ENCODE results near the gene ADIPOR2. TPM values are rescaled to one million over a fixed set of nuclear protein-coding genes. Genes with fewer than 3 reads are reported as not detected.
A peak's percentile ranks its signal among the peaks of the same experiment; 100 is the strongest.

ADIPOR2 gene
- polyA plus RNA-seq, 3 donors = 45.9 to 50.6 (median 47.0) TPM

DNA sequence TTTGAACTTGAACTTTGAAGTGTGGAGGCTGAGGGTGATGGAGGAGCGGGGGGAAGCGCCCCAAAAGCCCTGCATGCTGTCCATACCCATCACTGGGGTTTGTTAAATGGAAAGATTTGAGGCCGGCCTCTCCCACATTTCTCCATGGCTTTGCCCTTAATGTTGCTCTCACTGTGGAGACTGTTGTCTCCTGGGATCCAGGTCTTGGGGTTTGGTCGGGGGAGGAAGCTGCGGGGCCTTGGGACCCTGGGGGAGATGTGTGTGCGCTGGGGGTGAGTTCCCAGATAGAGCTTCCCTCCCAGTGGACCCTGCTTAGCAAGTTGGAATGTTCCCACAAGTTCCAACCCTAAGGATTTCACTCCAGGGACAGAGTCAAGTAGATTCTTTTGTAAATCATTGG is 101.5 kb downstream of the ADIPOR2 start:
- DNase-seq (ENCODE audit: extremely low read depth in 1 of 11, low read depth in 9 of 11, low spot score in 4 of 11) = no peak

DNA sequence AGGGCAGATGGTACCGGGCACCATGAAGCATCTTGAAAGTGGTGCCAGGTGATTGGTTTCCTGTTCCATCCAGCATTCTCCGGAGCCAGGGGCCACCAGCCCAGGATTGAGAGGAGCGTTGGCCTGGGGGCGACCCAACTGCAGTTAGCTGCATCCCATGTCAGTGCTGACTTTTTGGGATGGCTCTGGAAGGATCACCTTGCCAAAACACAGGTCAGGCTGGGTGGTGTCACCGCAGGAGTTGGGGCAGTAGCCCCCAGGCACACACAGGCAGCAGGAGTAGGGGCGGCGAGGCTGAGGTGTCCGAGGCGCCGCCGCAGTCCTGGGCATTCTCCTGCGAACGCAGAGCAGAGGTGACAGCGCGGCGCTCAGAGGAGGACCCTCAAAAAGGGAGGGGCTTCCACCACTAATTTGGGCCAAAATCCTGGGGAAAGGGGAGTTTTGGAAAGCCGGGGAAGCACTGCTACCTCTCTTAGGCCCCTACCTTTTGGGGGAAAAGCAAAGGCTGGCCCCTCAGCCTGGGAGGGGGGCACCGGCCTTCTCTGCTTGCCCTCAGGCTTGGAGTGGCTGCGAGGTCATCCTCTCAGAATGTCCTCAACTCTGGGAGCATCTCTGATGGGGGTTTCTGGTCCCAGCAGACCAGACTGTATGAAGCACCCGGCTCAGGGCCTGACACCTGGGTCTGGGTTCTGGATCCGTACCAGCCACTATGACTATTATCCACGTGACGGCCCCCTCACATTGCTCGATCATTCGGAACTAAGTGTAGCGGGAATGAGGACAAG is 102.7 kb downstream of the ADIPOR2 start:
- no peak for DNase-seq (ENCODE audit: extremely low read depth in 1 of 11, low read depth in 9 of 11, low spot score in 4 of 11)

DNA sequence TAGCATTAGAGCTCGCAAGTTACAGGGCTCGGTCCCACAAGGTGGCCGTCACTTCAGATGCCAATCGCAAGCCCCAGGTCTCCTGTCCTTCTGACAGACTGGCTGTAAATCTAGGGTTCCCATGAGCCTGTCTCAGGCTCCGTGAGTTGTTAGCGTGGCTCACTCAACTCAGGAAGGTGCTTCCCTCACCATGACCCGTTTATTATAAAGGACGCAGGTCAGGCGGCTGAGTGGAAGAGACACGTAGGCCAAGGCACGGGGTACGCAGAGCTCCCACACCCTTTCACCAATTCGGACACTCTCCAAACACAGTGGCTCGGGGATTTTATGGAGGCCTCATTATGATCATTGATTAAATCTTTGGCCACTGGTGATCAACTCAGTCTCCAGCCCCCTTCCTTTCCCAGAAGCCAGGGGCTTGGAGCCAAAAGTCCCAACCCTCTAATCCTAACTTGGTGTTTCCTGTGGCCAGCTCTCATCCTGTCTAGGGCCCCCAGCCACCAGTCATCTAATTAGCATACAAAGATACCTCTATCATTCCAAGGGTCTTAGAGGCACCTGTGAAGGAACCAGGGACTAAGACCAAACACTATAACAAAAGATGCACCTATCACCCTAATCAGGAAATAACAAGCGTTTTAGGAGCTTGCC is 103.7 kb downstream of the ADIPOR2 start:
- DNase-seq (ENCODE audit: extremely low read depth in 1 of 11, low read depth in 9 of 11, low spot score in 4 of 11) = no peak

DNA sequence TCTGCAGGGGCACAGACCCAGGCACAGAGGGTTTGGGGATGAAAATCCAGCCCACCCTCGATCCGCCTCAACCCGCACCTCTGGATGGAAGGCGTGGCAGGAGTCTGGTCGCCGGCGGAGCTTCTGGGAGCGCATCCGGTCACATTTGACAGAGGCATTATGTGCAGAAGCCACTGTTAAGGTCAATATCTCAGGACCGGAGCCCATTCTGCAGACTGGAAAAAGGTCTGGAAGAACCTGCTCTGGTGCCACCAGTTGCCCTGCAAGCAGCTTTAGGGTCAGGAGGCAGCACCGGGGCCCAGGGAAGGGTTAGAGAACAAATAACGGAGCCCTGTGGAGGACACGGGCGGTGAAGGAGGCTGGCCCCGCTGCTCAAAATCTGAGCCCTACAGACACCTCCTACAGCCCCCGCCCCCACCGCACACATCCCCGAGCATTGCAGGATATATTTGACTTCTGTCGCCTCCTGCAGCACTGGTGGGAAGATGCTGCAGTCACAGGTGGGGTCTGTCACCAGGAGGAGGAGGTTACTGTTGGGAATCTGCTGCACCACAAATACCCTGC is 104.4 kb downstream of the ADIPOR2 start:
- DNase-seq (ENCODE audit: extremely low read depth in 1 of 11, low read depth in 9 of 11, low spot score in 4 of 11) = no peak

DNA sequence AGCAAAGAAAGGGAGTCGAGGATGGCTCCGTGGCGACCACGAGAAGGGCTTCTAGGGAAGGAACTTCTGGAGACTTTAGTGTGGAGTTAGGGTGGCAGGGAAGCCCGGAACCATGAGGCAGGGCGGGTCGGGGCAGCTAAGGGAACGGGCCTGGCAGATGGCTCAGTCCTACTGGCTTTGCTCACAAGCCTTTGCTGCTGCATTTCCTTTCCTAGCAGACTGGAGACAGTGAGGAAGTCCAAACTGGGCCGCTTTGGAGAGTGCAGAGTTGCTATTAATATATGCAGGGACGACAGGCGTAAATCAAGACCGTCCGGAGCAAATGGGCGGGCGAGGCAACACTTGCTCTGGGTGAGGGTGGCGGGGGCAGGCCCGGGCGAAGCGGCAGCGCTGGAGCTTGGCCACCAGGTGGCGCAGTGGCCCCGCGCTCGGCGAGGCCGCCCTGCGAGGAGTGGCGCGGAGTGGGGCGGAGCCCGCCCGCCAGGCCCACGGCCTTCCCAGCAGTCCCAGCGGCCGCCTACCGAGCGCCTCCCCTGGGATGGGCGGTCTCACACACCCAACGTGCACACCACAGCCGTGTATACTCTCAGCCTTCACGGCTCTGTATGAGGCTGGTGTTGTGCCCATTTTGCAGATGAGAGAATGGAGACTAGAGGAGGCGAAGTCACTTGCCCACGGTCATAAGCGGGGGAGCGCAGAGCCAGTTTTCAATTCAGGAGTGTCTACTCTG is 105.1 kb downstream of the ADIPOR2 start:
- DNase-seq (ENCODE audit: extremely low read depth in 1 of 11, low read depth in 9 of 11, low spot score in 4 of 11) = peak; percentile 74 to 87 (median 85)

DNA sequence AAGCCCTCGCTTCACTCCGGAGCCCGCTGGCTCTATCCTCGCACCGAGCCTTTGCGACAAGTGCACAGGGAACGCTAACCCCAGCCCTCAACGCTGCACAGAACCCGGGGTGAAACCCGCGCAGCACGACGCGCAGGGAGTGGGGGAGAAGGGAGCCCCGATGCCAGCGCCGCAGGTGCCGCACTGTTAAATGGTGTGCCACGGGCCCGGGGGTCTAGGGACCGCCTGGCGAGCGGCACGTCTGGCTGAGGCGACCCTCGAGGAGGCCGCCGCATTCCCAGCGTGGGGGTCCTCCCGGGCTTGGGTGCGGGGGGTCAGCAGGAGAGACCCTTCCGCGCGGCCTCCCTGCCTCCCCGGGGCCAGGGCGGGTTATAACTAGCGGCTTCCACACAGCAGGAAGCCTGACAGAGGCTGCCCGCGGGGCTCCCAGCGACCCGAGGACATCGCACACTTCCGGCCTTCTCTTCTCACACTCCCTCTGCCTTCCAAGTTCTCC is 105.7 kb downstream of the ADIPOR2 start:
- DNase-seq (ENCODE audit: extremely low read depth in 1 of 11, low read depth in 9 of 11, low spot score in 4 of 11) = no peak

DNA sequence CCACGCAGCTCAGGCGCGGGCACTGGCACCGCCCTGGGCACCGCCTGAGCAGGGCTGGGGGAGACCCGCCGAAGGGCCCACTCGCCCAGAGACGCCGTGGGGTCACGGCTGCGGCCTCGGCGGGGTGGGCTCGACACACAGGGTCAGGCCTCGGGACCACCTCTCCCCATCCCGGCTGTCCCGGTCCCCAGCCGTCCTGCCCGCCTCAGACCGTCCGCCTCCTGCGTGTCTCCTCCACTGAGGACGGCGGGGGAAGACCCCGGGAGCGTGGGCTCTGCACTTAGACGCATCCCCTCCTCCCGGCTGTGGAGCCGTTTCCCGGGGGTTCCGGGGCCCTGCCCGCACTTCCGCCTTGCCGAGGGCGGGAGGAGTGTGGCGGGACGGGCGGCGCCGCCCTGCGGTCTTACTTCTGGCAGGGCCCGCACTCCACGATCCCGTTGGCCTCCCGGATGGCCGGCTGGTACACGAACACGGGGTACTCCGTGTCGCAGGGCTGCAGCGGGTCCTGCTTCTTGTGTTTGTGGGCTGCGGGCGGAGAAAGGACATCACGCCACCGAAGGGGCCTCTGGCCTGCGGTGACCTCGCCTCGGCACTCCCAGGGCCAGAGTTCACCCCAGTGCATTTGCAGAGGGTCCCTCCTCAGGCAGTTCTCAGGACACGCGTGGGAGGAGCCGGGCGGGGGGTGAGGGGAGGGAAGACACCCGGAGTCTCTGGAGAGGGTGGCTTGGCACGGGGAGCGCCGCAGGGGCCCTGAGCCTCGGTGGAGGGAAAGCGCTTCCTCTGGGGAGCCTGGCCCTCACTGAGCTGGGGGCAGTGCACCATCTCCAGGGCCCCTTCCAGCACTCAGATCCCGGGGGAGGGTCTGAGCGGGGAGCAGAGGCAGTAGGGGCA is 106.4 kb downstream of the ADIPOR2 start:
- DNase-seq (ENCODE audit: extremely low read depth in 1 of 11, low read depth in 9 of 11, low spot score in 4 of 11) = no peak

DNA sequence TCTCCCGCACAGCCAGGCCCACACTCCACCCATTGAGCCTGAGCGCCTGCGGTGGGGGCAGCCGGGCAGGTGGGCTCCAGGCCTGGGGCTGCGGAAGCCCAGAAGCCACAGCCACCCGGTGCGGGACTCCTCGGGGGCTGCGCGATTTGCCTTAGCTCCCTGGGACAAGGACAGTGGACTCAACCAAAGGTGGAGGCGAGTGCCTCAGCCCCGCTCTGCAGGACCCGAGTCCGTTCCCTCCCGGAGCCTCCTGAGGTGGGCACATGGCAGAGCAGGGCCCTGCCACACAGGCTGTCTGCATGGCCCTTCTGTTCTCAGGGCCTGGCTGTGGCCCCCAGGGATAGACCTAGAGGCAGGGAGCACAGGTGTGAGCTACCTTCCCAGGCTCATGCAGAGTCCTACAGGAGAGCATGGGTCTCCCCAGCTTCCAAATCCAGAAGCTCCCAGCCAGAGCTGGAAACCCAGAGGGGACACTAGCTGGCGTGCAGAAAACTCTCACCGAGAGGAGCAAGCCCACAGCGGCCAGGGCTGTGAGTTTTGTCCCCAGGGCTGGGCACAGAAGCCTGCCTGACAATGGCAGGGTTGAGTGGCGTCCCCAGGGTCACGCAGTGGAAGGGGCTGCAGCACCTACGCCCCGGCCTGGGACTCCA is 107.2 kb downstream of the ADIPOR2 start:
- DNase-seq (ENCODE audit: extremely low read depth in 1 of 11, low read depth in 9 of 11, low spot score in 4 of 11) = no peak

DNA sequence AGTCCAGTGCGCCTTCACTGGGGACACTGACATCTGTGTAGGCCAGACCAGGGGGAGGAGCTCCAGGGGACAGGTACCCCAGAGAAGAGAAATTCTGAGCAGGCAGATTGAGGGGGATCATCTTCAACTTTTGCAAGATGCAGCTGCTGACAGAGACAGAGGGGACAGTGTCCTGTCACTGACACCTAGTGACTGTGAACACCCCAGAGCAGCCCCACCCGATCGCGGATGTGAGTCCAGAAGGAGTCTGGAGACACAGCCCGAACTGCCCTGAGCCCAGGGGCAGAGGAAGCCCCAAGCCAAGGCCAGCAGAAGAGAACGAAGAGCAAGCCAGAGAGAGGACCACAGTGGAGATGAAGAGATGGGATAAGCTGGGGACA is 107.8 kb downstream of the ADIPOR2 start:
- no peak for DNase-seq (ENCODE audit: extremely low read depth in 1 of 11, low read depth in 9 of 11, low spot score in 4 of 11)

DNA sequence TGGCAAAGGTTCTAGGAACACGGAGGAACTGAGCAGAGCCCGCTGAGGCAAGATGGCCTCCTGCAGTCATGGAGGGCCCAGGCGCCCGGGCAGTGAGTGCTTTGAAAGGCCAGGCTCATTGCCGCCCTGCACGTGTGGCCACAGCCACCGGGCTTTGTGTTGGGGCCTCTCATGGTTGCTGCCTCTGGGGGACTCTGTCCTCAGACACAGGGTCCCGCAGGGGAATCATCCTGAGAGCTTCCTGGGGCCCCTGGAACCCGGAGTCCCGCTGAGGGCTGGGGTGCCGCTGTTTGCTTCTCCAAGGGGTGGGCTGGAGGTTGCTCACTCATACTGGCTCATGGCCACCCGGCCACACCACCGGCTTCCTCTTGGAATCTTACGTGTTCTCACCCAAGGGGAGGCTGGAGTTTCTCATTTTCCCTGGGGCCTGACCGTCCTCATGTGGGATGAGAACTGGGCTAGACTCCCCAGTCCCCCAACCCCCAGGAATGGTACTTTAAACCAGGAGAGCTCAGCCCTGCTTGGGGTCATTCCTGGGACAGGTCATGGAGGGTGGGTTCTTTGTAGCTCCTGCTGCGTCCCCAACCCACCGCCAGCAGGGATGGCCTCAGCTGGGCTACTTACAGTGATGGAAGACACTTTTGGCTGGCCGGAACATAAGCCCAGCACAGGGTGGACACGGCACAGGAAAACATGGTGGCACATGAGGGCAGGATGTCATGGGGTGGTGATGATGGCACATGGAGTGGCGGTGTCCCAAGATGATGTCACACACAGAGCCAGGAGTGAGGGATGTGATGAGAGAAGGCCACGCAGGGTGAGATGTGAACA is 108.4 kb downstream of the ADIPOR2 start:
- no peak for DNase-seq (ENCODE audit: extremely low read depth in 1 of 11, low read depth in 9 of 11, low spot score in 4 of 11)

DNA sequence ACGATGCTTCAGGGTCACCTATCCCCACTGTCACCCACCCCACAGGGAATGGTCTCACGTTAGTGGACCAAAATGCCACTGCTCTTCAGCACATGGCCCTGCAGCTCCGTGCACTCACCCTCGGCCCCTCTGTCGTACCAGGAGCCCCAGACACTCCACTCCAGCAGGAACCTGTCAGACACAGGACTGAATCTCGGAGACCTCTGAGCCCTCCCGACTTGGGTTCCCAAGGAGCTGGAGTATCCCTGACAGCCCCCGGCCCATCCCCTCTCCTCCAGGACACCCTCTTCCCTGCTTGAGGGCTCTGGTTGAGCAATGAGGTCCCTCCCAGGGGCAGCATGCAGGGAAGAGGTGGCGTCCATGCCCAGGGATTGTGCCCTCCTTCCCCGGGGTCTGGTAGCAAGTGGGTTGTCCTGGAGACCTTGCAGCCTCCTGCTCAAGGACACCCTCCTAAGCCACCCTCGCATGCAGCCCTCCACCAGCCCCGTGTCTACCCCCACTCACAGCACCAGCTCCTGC is 109.1 kb downstream of the ADIPOR2 start:
- DNase-seq (ENCODE audit: extremely low read depth in 1 of 11, low read depth in 9 of 11, low spot score in 4 of 11) = no peak

DNA sequence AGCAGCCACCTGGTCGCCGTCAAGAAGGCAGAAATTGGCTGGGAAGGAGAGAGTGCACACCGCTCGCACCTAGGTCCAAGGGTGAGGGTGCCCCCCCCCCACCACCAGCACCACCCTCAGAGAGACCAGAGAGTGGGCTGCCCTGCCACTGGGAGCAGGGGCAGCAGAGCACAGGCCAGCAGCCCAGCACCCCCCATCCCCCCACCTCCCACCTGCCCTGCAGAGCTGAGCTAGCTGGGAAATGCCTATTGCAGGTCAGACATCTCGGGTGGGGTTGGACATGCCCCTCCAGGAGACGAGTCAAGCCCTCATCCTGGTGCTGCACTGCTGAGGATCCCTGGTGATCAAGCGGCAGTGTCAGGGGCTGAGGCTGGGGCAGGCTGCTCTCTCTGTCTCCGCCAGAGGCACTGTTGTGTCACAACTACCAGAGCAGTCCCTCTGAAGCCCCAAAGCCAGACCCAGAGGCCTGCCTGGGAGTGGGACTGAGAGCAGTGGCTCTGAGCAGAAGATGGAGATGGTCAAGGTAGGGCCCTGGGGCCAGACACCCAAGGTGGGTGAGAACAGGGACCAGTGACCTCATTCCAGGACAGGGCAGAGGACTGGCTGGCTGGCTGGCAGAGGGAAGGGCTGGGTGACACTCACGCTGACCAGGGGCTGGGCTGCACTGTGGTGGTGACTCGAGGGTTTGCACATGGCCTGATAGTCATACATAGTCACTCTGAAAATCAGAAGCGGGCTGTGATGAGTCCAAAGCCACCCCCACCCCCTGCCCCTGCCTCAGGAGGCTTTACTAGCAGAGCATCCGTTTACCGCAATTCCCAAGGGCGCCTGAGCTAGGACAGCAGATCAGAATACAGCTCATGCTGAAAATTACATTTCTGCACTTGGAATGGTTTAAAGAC is 109.8 kb downstream of the ADIPOR2 start:
- DNase-seq (ENCODE audit: extremely low read depth in 1 of 11, low read depth in 9 of 11, low spot score in 4 of 11) = no peak

DNA sequence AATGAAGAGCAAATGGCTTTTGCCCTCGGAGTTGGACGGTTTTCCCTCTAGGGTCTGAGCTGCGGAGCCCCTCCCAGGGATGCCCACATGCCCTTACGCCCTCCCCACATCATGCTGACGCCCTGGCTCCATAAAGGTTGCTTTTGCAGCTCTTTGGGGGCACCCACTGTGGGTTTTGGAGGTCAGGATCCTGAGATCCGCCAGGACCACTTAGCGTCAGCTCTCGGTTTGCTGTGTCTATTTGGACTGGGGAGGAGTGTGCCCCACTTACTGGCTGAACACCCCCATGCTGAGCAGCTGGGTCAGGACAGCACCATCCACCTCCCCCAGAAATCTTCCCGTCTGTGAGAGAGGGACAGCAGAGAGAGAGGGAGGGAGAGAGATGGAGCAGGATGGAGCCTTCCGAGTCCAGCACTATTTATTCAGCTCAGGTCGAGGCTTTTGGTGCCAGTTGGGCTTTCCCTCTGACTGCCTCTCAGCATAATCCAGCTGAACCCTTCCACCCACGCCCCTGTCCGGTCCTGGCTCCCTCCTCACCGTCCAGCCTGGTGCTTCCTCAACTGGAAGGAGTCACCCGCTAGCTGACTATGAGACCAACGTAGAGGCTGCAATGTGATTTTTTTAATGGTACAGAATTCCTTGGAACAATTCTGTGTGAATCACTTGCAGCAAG is 110.6 kb downstream of the ADIPOR2 start:
- DNase-seq (ENCODE audit: extremely low read depth in 1 of 11, low read depth in 9 of 11, low spot score in 4 of 11) = no peak

DNA sequence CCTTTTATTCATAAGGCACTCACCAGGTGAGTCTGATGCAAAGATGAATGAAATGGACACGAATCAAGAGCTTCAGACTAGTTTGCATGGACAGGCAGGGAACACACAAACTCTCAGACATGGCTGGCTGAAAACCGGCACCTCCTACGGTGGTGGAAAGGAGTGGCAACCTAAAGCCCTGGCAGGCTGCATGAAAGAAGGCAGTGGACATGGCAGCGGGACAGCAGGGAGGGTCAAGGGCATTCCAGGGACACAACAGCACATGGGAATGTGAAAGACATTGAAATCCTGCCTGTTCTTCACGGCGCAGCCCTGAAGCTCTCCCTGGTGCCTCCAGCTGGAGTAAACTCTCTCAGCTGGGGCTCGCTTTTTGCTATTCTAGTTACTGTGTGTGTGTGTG is 112.9 kb downstream of the ADIPOR2 start:
- no peak for DNase-seq (ENCODE audit: extremely low read depth in 1 of 11, low read depth in 9 of 11, low spot score in 4 of 11)

DNA sequence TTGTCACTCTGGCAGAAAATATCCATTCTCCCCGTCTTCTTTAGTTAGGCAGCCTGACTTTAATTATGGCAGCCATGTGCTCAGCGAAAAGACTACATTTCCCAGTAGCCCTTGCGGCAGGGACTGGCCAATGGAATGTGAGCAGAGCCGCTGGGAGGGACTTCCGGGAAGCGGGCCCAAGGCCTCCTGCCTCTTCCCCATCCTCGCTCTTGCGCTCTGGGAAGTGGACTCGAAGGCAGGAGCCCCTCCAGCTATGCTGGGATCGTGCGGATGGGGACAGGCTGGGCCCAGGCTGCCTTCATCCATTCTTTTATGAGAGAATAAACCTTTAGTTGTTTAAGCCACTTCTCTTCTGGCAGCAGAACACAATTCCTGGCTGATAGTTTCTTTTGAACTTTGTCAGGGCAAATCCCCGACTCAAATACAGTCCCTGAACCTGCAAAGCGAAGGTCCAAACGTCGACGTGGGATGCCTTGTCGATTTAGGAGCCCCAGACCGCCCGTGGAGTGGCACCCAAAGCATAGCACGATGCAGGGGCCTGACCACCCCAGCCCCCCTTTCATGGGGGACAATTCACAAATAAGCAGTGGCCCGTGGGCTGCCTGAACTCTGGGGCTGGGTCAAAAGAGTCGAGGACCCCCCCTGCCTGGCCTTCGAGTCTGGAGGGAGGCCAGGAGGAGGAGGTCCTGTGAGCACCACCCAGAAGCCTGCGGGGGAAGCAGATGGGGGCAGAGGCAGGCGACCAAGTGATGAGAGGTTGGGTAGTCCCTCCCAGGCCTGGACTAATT is 113.9 kb downstream of the ADIPOR2 start:
- DNase-seq (ENCODE audit: extremely low read depth in 1 of 11, low read depth in 9 of 11, low spot score in 4 of 11) = peak; percentile 66 to 90 (median 80)

Measured in renal cortex interstitium (tissue), 11 donors.